GM23338 (cell line): Measurements from ENCODE around the gene LRMDA. TPM values are rescaled to one million over a fixed set of nuclear protein-coding genes. Genes with fewer than 3 reads are reported as not detected.

Experiments
- ATAC-seq: fragments of 200-7000 bp; cut with Tn5 transposase; 3 replicates; pipeline ENCODE4 v1.9.1; 2020
- DNase-seq: peaks from one replicate; pipeline ENCODE4 v3.0.0-alpha.2; 2015; ENCODE audit warnings: low spot score
- H2AFZ ChIP-seq: fragments of 200-600 bp; sonication (generic); 2 replicates; pipeline ENCODE4 v1.8.0; 2016; ENCODE audit warnings: antibody characterized with exemption, mild to moderate bottlenecking, moderate library complexity
- H3F3A ChIP-seq: fragments of 200-600 bp; sonication (generic); replicated peaks from 2 replicates; pipeline ENCODE4 v1.8.0; 2017; ENCODE audit warnings: antibody characterized with exemption, mixed run types, low read depth
- H3K27ac ChIP-seq: fragments of 200-600 bp; sonication (generic); 2 replicates; pipeline ENCODE4 v1.6.1; 2016; ENCODE audit warnings: low read depth
- H3K27me3 ChIP-seq: fragments of 200-600 bp; sonication (generic); 2 replicates; pipeline ENCODE4 v1.8.0; 2016; ENCODE audit warnings: mild to moderate bottlenecking, mixed run types, moderate library complexity; ENCODE audit not compliant: insufficient read depth
- H3K36me3 ChIP-seq: fragments of 200-600 bp; sonication (generic); 2 replicates; pipeline ENCODE4 v1.8.0; 2016; ENCODE audit warnings: mild to moderate bottlenecking; ENCODE audit not compliant: insufficient read depth
- H3K4me1 ChIP-seq: fragments of 200-600 bp; sonication (generic); 2 replicates; pipeline ENCODE4 v1.8.0; 2016; ENCODE audit warnings: mild to moderate bottlenecking, moderate library complexity; ENCODE audit not compliant: insufficient read depth
- H3K4me2 ChIP-seq: fragments of 200-600 bp; sonication (generic); 2 replicates; pipeline ENCODE4 v1.7.1; 2017; ENCODE audit warnings: mixed run types
- H3K4me3 ChIP-seq: fragments of 200-600 bp; sonication (generic); 2 replicates; pipeline ENCODE4 v1.6.1; 2016; ENCODE audit warnings: mixed run types
- H3K79me2 ChIP-seq: fragments of 200-600 bp; sonication (generic); replicated peaks from 2 replicates; pipeline ENCODE4 v1.8.0; 2017; ENCODE audit warnings: mild to moderate bottlenecking; ENCODE audit not compliant: insufficient read depth
- H3K9me2 ChIP-seq: fragments of 200-600 bp; sonication (generic); 2 replicates; pipeline ENCODE4 v1.8.0; 2017; ENCODE audit not compliant: insufficient read depth
- H4K20me1 ChIP-seq: fragments of 200-600 bp; sonication (generic); replicated peaks from 2 replicates; pipeline ENCODE4 v1.8.0; 2017; ENCODE audit warnings: mild to moderate bottlenecking; ENCODE audit not compliant: insufficient read depth
- H3K27ac Mint-ChIP-seq: 2 replicates; pipeline ENCODE4 v1.8.0; 2020; ENCODE audit warnings: inconsistent platforms, mild to moderate bottlenecking, moderate library complexity, mixed read lengths
- H3K27me3 Mint-ChIP-seq: 3 replicates; pipeline ENCODE4 v1.8.0; 2022; ENCODE audit warnings: low read depth, mild to moderate bottlenecking, moderate library complexity, mixed read lengths, inconsistent platforms; ENCODE audit not compliant: insufficient read depth, poor library complexity
- H3K36me3 Mint-ChIP-seq: 3 replicates; pipeline ENCODE4 v1.8.0; 2021; ENCODE audit warnings: low read depth, mild to moderate bottlenecking, inconsistent platforms, moderate library complexity, mixed read lengths
- H3K4me1 Mint-ChIP-seq: 3 replicates; pipeline ENCODE4 v1.8.0; 2020; ENCODE audit warnings: mild to moderate bottlenecking, inconsistent platforms, mixed read lengths
- H3K4me3 Mint-ChIP-seq: 3 replicates; pipeline ENCODE4 v1.8.0; 2021; ENCODE audit warnings: moderate library complexity, mild to moderate bottlenecking, inconsistent platforms, mixed read lengths
- H3K9me3 Mint-ChIP-seq: 3 replicates; pipeline ENCODE4 v1.8.0; 2020; ENCODE audit warnings: moderate library complexity, mild to moderate bottlenecking, inconsistent platforms, mixed read lengths
- CREB1 ChIP-seq: fragments of 250-450 bp; sonication (Bioruptor Pico); IDR thresholded peaks from 2 replicates; pipeline ENCODE4 v1.5.0; 2020; ENCODE audit warnings: low read depth, mild to moderate bottlenecking, moderate library complexity
- EZH2 ChIP-seq: fragments of 200-600 bp; sonication (generic); IDR thresholded peaks from one replicate; pipeline ENCODE4 v1.8.0; 2017; ENCODE audit warnings: antibody characterized with exemption, mild to moderate bottlenecking, low read depth; ENCODE audit not compliant: unreplicated experiment
- EZH2phosphoT487 ChIP-seq: fragments of 200-600 bp; sonication (generic); IDR thresholded peaks from one replicate; pipeline ENCODE4 v1.8.1; 2018; ENCODE audit warnings: antibody characterized with exemption; ENCODE audit not compliant: unreplicated experiment
- JUNB ChIP-seq: IDR thresholded peaks from one replicate; pipeline ENCODE4 v1.6.1; 2016; ENCODE audit warnings: antibody characterized with exemption; ENCODE audit not compliant: unreplicated experiment
- NANOG ChIP-seq: IDR thresholded peaks from 2 replicates; pipeline ENCODE4 v1.6.1; 2016; ENCODE audit warnings: antibody characterized with exemption, borderline replicate concordance
- POLR2AphosphoS5 ChIP-seq: IDR thresholded peaks from 2 replicates; pipeline ENCODE4 v1.6.1; 2016; ENCODE audit warnings: antibody characterized with exemption, low read depth
- STAT1 ChIP-seq: IDR thresholded peaks from one replicate; pipeline ENCODE4 v1.6.1; 2016; ENCODE audit warnings: antibody characterized with exemption; ENCODE audit not compliant: unreplicated experiment
- ZNF114 ChIP-seq: fragments of 250-450 bp; sonication (Bioruptor Pico); IDR thresholded peaks from 2 replicates; pipeline ENCODE4 v1.5.0; 2020; ENCODE audit warnings: mild to moderate bottlenecking, moderate library complexity
- ZNF331 ChIP-seq: fragments of 250-450 bp; sonication (Bioruptor Pico); IDR thresholded peaks from 2 replicates; pipeline ENCODE4 v1.5.0; 2020; ENCODE audit warnings: low read depth, mild to moderate bottlenecking, moderate library complexity
- polyA plus RNA-seq: library from polyadenylated mRNA; unstranded; fragments of >200 nt; fragmentation: Nextera tagmentation; extraction: Ambion mirVana; gene quantifications from 2 replicates; pipeline ENCODE4 v1.2.1, GENCODE V29; 2016
- total RNA-seq: library from RNA; depleted of rRNA; stranded (reverse); fragments of >200 nt; shearing (Covaris generic); gene quantifications from 2 replicates; pipeline ENCODE4 v1.2.3, GENCODE V29; 2014
- TF ChIP-seq, protein P1 (sequence below): IDR thresholded peaks from 2 replicates; pipeline ENCODE4 v1.6.1; 2016; ENCODE audit warnings: antibody characterized with exemption
- TF ChIP-seq, protein P2 (sequence below): IDR thresholded peaks from one replicate; pipeline ENCODE4 v1.6.1; 2018; ENCODE audit warnings: antibody characterized with exemption; ENCODE audit not compliant: unreplicated experiment
- TF ChIP-seq, protein P3 (sequence below), 2 experiments: fragments of 200-600 bp in 1 of 2; sonication (generic) in 1 of 2; conservative IDR thresholded peaks; 2 replicates each; pipeline versions ENCODE4 v1.5.1 to v1.6.1; 2016 to 2017; ENCODE audit warnings: antibody characterized with exemption in 2 of 2, low read depth in 2 of 2, mild to moderate bottlenecking in 2 of 2, moderate library complexity in 1 of 2
- TF ChIP-seq, protein P4 (sequence below): fragments of 250-450 bp; sonication (Bioruptor Pico); IDR thresholded peaks from 2 replicates; pipeline ENCODE4 v1.5.0; 2020; ENCODE audit warnings: mild to moderate bottlenecking, moderate library complexity

Gene LRMDA
- total and polyA plus RNA-seq, 2 experiments from 2014 or later: 0.90 to 1.8 TPM

DNA sequence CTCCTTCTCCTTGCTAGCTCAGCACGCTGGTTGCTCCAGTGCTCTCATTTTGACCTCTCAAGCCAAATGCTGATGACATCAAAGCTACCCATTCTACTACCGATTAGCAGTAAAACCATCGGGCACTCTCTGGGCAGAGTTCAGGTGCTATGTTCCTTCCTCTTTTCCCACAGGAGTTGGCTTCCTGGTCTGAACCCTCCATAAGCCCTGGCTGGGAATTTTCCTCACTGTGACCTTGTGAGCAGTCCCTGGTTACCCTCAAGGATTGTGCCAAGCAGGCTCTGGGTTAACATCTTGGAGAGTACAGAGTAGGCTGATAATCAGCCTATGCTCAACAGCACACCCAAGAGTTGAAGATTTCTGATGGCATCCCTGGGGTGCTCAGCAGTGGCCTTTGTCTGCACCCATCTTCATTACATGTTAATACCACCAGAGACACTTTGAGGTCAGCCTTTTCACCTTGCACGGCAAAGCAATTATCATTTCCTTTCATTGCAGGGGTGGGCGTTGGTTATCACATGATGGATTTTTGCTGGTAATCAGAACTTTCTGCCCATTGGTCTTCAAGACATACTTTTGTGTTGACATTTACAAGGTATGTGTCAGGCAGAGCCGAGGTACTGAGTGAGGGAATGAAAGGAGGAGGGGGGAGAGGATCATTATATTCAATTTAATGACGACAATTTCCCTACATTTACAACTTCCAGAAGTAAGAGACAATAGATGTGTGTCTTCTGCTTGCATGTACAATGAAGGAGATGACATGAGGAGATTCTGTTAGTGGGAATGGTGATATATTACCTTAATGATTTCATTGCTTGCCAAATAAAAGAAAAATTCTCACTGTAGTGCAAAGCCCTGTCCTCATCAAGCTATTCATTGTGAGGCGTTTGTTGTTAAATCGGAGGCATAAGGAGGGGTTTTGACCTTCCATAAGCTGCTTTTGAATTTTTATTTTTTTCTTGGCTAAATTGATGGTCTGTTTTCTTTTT, 452.0 kb downstream of the LRMDA start:
- Histone ChIP-seq H3K4me1 (no peaks in the 10 kb centered on the region), H3K4me3 (no peak overlapping the region), H3K27me3 (no peaks in the 10 kb centered on the region), H3K9me2 (no peaks in the 10 kb centered on the region; the same call in 1 of the 2 replicates), H3K27ac (no peak overlapping the region), H3K36me3 (no peaks in the 10 kb centered on the region), H3F3A (no peaks in the 10 kb centered on the region), H2AFZ (no peak overlapping the region), H4K20me1 (no peaks in the 10 kb centered on the region), H3K79me2 (no peaks in the 10 kb centered on the region), H3K4me2 (no peak overlapping the region)
- H3K4me1 Mint-ChIP-seq: no peaks in the 10 kb centered on the region
- H3K4me3 Mint-ChIP-seq: no peak overlapping the region
- TF ChIP-seq NANOG (no peak), JUNB (no peak), ZNF114 (CRISPR knock-in tag) (no peak), CREB1 (CRISPR knock-in tag) (no peak), POLR2AphosphoS5 (no peak), STAT1 (no peak), EZH2phosphoT487 (no peak), ZNF331 (CRISPR knock-in tag) (no peak), EZH2 (no peak)
- TF ChIP-seq, protein P1, sequence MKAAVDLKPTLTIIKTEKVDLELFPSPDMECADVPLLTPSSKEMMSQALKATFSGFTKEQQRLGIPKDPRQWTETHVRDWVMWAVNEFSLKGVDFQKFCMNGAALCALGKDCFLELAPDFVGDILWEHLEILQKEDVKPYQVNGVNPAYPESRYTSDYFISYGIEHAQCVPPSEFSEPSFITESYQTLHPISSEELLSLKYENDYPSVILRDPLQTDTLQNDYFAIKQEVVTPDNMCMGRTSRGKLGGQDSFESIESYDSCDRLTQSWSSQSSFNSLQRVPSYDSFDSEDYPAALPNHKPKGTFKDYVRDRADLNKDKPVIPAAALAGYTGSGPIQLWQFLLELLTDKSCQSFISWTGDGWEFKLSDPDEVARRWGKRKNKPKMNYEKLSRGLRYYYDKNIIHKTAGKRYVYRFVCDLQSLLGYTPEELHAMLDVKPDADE: no peak
- TF ChIP-seq, protein P2, sequence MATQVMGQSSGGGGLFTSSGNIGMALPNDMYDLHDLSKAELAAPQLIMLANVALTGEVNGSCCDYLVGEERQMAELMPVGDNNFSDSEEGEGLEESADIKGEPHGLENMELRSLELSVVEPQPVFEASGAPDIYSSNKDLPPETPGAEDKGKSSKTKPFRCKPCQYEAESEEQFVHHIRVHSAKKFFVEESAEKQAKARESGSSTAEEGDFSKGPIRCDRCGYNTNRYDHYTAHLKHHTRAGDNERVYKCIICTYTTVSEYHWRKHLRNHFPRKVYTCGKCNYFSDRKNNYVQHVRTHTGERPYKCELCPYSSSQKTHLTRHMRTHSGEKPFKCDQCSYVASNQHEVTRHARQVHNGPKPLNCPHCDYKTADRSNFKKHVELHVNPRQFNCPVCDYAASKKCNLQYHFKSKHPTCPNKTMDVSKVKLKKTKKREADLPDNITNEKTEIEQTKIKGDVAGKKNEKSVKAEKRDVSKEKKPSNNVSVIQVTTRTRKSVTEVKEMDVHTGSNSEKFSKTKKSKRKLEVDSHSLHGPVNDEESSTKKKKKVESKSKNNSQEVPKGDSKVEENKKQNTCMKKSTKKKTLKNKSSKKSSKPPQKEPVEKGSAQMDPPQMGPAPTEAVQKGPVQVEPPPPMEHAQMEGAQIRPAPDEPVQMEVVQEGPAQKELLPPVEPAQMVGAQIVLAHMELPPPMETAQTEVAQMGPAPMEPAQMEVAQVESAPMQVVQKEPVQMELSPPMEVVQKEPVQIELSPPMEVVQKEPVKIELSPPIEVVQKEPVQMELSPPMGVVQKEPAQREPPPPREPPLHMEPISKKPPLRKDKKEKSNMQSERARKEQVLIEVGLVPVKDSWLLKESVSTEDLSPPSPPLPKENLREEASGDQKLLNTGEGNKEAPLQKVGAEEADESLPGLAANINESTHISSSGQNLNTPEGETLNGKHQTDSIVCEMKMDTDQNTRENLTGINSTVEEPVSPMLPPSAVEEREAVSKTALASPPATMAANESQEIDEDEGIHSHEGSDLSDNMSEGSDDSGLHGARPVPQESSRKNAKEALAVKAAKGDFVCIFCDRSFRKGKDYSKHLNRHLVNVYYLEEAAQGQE: no peak
- TF ChIP-seq, protein P3, sequence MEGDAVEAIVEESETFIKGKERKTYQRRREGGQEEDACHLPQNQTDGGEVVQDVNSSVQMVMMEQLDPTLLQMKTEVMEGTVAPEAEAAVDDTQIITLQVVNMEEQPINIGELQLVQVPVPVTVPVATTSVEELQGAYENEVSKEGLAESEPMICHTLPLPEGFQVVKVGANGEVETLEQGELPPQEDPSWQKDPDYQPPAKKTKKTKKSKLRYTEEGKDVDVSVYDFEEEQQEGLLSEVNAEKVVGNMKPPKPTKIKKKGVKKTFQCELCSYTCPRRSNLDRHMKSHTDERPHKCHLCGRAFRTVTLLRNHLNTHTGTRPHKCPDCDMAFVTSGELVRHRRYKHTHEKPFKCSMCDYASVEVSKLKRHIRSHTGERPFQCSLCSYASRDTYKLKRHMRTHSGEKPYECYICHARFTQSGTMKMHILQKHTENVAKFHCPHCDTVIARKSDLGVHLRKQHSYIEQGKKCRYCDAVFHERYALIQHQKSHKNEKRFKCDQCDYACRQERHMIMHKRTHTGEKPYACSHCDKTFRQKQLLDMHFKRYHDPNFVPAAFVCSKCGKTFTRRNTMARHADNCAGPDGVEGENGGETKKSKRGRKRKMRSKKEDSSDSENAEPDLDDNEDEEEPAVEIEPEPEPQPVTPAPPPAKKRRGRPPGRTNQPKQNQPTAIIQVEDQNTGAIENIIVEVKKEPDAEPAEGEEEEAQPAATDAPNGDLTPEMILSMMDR (conservative IDR thresholded peaks at IDR 0.05; ENCODE audit: low read depth in 2 of 2): no peak
- TF ChIP-seq, protein P4, sequence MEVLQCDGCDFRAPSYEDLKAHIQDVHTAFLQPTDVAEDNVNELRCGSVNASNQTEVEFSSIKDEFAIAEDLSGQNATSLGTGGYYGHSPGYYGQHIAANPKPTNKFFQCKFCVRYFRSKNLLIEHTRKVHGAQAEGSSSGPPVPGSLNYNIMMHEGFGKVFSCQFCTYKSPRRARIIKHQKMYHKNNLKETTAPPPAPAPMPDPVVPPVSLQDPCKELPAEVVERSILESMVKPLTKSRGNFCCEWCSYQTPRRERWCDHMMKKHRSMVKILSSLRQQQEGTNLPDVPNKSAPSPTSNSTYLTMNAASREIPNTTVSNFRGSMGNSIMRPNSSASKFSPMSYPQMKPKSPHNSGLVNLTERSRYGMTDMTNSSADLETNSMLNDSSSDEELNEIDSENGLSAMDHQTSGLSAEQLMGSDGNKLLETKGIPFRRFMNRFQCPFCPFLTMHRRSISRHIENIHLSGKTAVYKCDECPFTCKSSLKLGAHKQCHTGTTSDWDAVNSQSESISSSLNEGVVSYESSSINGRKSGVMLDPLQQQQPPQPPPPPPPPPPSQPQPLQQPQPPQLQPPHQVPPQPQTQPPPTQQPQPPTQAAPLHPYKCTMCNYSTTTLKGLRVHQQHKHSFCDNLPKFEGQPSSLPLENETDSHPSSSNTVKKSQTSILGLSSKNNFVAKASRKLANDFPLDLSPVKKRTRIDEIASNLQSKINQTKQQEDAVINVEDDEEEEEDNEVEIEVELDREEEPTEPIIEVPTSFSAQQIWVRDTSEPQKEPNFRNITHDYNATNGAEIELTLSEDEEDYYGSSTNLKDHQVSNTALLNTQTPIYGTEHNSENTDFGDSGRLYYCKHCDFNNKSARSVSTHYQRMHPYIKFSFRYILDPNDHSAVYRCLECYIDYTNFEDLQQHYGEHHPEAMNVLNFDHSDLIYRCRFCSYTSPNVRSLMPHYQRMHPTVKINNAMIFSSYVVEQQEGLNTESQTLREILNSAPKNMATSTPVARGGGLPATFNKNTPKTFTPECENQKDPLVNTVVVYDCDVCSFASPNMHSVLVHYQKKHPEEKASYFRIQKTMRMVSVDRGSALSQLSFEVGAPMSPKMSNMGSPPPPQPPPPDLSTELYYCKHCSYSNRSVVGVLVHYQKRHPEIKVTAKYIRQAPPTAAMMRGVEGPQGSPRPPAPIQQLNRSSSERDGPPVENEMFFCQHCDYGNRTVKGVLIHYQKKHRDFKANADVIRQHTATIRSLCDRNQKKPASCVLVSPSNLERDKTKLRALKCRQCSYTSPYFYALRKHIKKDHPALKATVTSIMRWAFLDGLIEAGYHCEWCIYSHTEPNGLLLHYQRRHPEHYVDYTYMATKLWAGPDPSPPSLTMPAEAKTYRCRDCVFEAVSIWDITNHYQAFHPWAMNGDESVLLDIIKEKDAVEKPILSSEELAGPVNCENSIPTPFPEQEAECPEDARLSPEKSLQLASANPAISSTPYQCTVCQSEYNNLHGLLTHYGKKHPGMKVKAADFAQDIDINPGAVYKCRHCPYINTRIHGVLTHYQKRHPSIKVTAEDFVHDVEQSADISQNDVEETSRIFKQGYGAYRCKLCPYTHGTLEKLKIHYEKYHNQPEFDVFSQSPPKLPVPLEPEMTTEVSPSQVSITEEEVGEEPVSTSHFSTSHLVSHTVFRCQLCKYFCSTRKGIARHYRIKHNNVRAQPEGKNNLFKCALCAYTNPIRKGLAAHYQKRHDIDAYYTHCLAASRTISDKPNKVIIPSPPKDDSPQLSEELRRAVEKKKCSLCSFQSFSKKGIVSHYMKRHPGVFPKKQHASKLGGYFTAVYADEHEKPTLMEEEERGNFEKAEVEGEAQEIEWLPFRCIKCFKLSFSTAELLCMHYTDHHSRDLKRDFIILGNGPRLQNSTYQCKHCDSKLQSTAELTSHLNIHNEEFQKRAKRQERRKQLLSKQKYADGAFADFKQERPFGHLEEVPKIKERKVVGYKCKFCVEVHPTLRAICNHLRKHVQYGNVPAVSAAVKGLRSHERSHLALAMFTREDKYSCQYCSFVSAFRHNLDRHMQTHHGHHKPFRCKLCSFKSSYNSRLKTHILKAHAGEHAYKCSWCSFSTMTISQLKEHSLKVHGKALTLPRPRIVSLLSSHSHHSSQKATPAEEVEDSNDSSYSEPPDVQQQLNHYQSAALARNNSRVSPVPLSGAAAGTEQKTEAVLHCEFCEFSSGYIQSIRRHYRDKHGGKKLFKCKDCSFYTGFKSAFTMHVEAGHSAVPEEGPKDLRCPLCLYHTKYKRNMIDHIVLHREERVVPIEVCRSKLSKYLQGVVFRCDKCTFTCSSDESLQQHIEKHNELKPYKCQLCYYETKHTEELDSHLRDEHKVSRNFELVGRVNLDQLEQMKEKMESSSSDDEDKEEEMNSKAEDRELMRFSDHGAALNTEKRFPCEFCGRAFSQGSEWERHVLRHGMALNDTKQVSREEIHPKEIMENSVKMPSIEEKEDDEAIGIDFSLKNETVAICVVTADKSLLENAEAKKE: no peak
- no peak; the same call in 2 of the 3 replicates for ATAC-seq
- no peak overlapping the region for H3K27ac Mint-ChIP-seq
- H3K27me3 Mint-ChIP-seq: no peaks in the 10 kb centered on the region
- no peaks in the 10 kb centered on the region for H3K9me3 Mint-ChIP-seq
- DNase-seq: no peak
- no peaks in the 10 kb centered on the region for H3K36me3 Mint-ChIP-seq
